ENCODE results near the gene RECQL5. TPM values are rescaled to one million over a fixed set of nuclear protein-coding genes. Genes with fewer than 3 reads are reported as not detected.

The RECQL5 gene
- total RNA-seq, 2 experiments from 2014 or later, result 90.0 to 139 TPM

GRCh38 chr17:75645501-75645888, 21.5 kb downstream of the RECQL5 start:
- H2AFZ ChIP-seq (ENCODE audit: low read length), result no peak overlapping the region
- no peak for DNase-seq (ENCODE audit: low spot score)
- ChIA-PET POLR2A (interaction anchor here (0.5 to 1.2 kb wide), 4 partner anchors 20 to 232 kb away, joined by 3 to 6 read pairs (median 4); no protein-coding TSS in a partner anchor), CTCF (ENCODE audit: unreplicated experiment) (interaction anchor here (0.7 to 0.9 kb wide), 2 partner anchors 8 to 20 kb away, joined by 3 to 5 read pairs; no protein-coding TSS in a partner anchor)
- TF ChIP-seq CTCF (conservative IDR thresholded peaks at IDR 0.05; ENCODE audit: low read length) (no peak), EZH2phosphoT487 (IDR thresholded peaks at IDR 0.05; ENCODE audit: borderline replicate concordance, low read depth, low read length) (no peak)
- peaks cover 61% of the 10 kb centered on the region for H3K36me3 ChIP-seq (ENCODE audit: insufficient read depth, low read length)
- H3K27ac ChIP-seq (ENCODE audit: low read depth, low read length, poor library complexity, severe bottlenecking), result no peak overlapping the region
- H3K4me1 ChIP-seq (ENCODE audit: insufficient read depth, low read length, poor library complexity, severe bottlenecking), result peaks cover 4% of the 10 kb centered on the region
- H3K79me2 ChIP-seq (ENCODE audit: insufficient read depth, low read depth, low read length), result no peaks in the 10 kb centered on the region
- H3K4me3 ChIP-seq (ENCODE audit: low read depth, low read length, poor library complexity, severe bottlenecking), result no peak overlapping the region
- H3K9me3 ChIP-seq (ENCODE audit: low read length), result no peaks in the 10 kb centered on the region
- no peaks in the 10 kb centered on the region for H3K9me2 ChIP-seq (ENCODE audit: insufficient read depth, low read length)
- BruUV-seq (replicated peaks), result no TSS peak
- H4K20me1 ChIP-seq (ENCODE audit: insufficient read depth, low read length), result no peaks in the 10 kb centered on the region
- H3K4me2 ChIP-seq (ENCODE audit: low read length), result no peak overlapping the region
- intact Hi-C loops (cut with micrococcal nuclease; ENCODE audit: unreplicated experiment), result no loop called here

- Histone ChIP-seq H3K9me2 (ENCODE audit: insufficient read depth, low read length) (no peaks in the 10 kb centered on the region), H2AFZ (ENCODE audit: low read length) (no peak overlapping the region), H3K4me1 (ENCODE audit: insufficient read depth, low read length, poor library complexity, severe bottlenecking) (no peaks in the 10 kb centered on the region), H3K4me3 (ENCODE audit: low read depth, low read length, poor library complexity, severe bottlenecking) (no peak overlapping the region), H3K36me3 (ENCODE audit: insufficient read depth, low read length) (peaks cover 43% of the 10 kb centered on the region), H3K27ac (ENCODE audit: low read depth, low read length, poor library complexity, severe bottlenecking) (no peak overlapping the region), H4K20me1 (ENCODE audit: insufficient read depth, low read length) (no peaks in the 10 kb centered on the region), H3K79me2 (ENCODE audit: insufficient read depth, low read depth, low read length) (no peaks in the 10 kb centered on the region), H3K9me3 (ENCODE audit: low read length) (no peaks in the 10 kb centered on the region), H3K4me2 (ENCODE audit: low read length) (no peak overlapping the region)
- BruUV-seq (replicated peaks), result no TSS peak
- DNase-seq (ENCODE audit: low spot score), result no peak
- TF ChIP-seq EZH2phosphoT487 (IDR thresholded peaks at IDR 0.05; ENCODE audit: borderline replicate concordance, low read depth, low read length) (no peak), CTCF (conservative IDR thresholded peaks at IDR 0.05; ENCODE audit: low read length) (no peak)
- CTCF ChIA-PET (ENCODE audit: unreplicated experiment), result interaction anchor here (0.6 kb wide), 1 partner anchor 10 kb away, joined by 3 read pairs; the partner anchor contains the start of gene SMIM5
- POLR2A ChIA-PET, result no interaction called here
- intact Hi-C loops (cut with micrococcal nuclease; ENCODE audit: unreplicated experiment), result no loop called here
Observed at GRCh38 chr17:75643643-75644017, 23.3 kb downstream of the RECQL5 start.

GRCh38 chr17:75642784-75643642, 23.9 kb downstream of the RECQL5 start:
- H2AFZ ChIP-seq (ENCODE audit: low read length), result no peak overlapping the region

More at GRCh38 chr17:75642784-75643642, 23.9 kb downstream of the RECQL5 start:
- Histone ChIP-seq H3K79me2 (ENCODE audit: insufficient read depth, low read depth, low read length) (no peaks in the 10 kb centered on the region), H3K9me2 (ENCODE audit: insufficient read depth, low read length) (no peaks in the 10 kb centered on the region), H4K20me1 (ENCODE audit: insufficient read depth, low read length) (no peaks in the 10 kb centered on the region), H3K36me3 (ENCODE audit: insufficient read depth, low read length) (peaks cover 39% of the 10 kb centered on the region), H3K4me3 (ENCODE audit: low read depth, low read length, poor library complexity, severe bottlenecking) (no peak overlapping the region), H3K4me2 (ENCODE audit: low read length) (no peak overlapping the region), H3K4me1 (ENCODE audit: insufficient read depth, low read length, poor library complexity, severe bottlenecking) (no peaks in the 10 kb centered on the region), H3K27ac (ENCODE audit: low read depth, low read length, poor library complexity, severe bottlenecking) (no peak overlapping the region), H3K9me3 (ENCODE audit: low read length) (no peaks in the 10 kb centered on the region)
- intact Hi-C loops (cut with micrococcal nuclease; ENCODE audit: unreplicated experiment), result no loop called here
- DNase-seq (ENCODE audit: low spot score), result no peak
- no TSS peak for BruUV-seq (replicated peaks)
- ChIA-PET POLR2A (interaction anchor here (1.6 kb wide), 1 partner anchor 95 kb away, joined by 5 read pairs; no protein-coding TSS in a partner anchor), CTCF (ENCODE audit: unreplicated experiment) (no interaction called here)
- TF ChIP-seq EZH2phosphoT487 (IDR thresholded peaks at IDR 0.05; ENCODE audit: borderline replicate concordance, low read depth, low read length) (no peak), CTCF (conservative IDR thresholded peaks at IDR 0.05; ENCODE audit: low read length) (no peak)
